H1 (cell line): ENCODE data around the gene ATP5F1C. TPM values are rescaled to one million over a fixed set of nuclear protein-coding genes. Genes with fewer than 3 reads are reported as not detected.

Source experiments
- CTCF ChIA-PET: fragments of 300-600 bp; sonication (Branson Sonifier 250); formaldehyde crosslinking; loops from one replicate; lab custom pipeline; 2021; ENCODE audit not compliant: partially characterized antibody; lab: Charles Lee
- POLR2A ChIA-PET: fragments of 300-600 bp; sonication (Branson Sonifier 250); formaldehyde crosslinking; loops from one replicate; lab custom pipeline; 2021; ENCODE audit warnings: inconsistent platforms; ENCODE audit not compliant: partially characterized antibody; lab: Charles Lee
- DNase-seq, 2 experiments: peaks; one replicate each; pipeline versions ENCODE4 v3.0.0 to v3.0.0-alpha.2; 2010 to 2022; ENCODE audit warnings: low spot score in 2 of 2, low read depth in 1 of 2, mixed read lengths in 1 of 2
- FAIRE-seq: peaks from 2 replicates; lab custom pipeline; 2011; peaks lifted over from hg19 to GRCh38; lab: Jason Lieb, UNC
- H2AFZ ChIP-seq: 2 replicates; pipeline ENCODE4 v1.8.1; 2012; ENCODE audit warnings: low read length, inconsistent platforms
- H2AK5ac ChIP-seq: 2 replicates; pipeline ENCODE4 v1.6.1; 2013; ENCODE audit warnings: low read depth, low read length
- H2BK120ac ChIP-seq: replicated peaks from 2 replicates; pipeline ENCODE3; 2013; ENCODE audit warnings: low read depth, low read length, inconsistent platforms
- H2BK12ac ChIP-seq: 2 replicates; pipeline ENCODE4 v1.6.1; 2013; ENCODE audit warnings: low read depth, low read length
- H2BK15ac ChIP-seq: 2 replicates; pipeline ENCODE4 v1.6.1; 2013; ENCODE audit warnings: low read length
- H2BK20ac ChIP-seq: 2 replicates; pipeline ENCODE4 v1.6.1; 2013; ENCODE audit warnings: low read length
- H2BK5ac ChIP-seq: 2 replicates; pipeline ENCODE4 v1.6.1; 2013; ENCODE audit warnings: low read depth, low read length
- H3K14ac ChIP-seq: 2 replicates; pipeline ENCODE4 v1.6.1; 2013; ENCODE audit warnings: inconsistent platforms; ENCODE audit not compliant: insufficient read length
- H3K18ac ChIP-seq: 2 replicates; pipeline ENCODE4 v1.6.1; 2013; ENCODE audit warnings: low read length; ENCODE audit errors: extremely low read depth
- H3K23ac ChIP-seq: 2 replicates; pipeline ENCODE4 v1.6.1; 2013; ENCODE audit warnings: inconsistent platforms; ENCODE audit not compliant: insufficient read length
- H3K23me2 ChIP-seq: 2 replicates; pipeline ENCODE4 v1.6.1; 2013; ENCODE audit warnings: low read depth, low read length
- H3K27ac ChIP-seq: 2 replicates; pipeline ENCODE4 v1.6.1; 2011; ENCODE audit warnings: low read depth, low read length, inconsistent platforms
- H3K27me3 ChIP-seq, 4 experiments: replicated peaks in 1 of 4; 1 replicate in 1 of 4; 2 replicates in 3 of 4; pipeline versions ENCODE4 v1.6.1 to v1.8.1; 2011 to 2013; ENCODE audit warnings: low read length in 3 of 4, mild to moderate bottlenecking in 3 of 4, inconsistent platforms in 2 of 4, mixed read lengths in 2 of 4, moderate library complexity in 1 of 4; ENCODE audit not compliant: control insufficient read depth in 3 of 4, insufficient read depth in 3 of 4; ENCODE audit errors: extremely low read depth in 1 of 4
- H3K36me3 ChIP-seq, 4 experiments: 2 replicates each; pipeline versions ENCODE4 v1.6.1 to v1.8.1; 2011 to 2013; ENCODE audit warnings: mild to moderate bottlenecking in 4 of 4, low read length in 3 of 4, moderate library complexity in 2 of 4, control low read depth in 1 of 4, inconsistent platforms in 1 of 4; ENCODE audit not compliant: insufficient read depth in 4 of 4, control insufficient read depth in 2 of 4
- H3K4ac ChIP-seq: replicated peaks from 2 replicates; pipeline ENCODE3; 2013; ENCODE audit warnings: low read length, low read depth, mixed read lengths, inconsistent platforms; ENCODE audit not compliant: insufficient read length
- H3K4me1 ChIP-seq, 4 experiments: replicated peaks in 1 of 4; 1 replicate in 1 of 4; 2 replicates in 3 of 4; pipeline versions ENCODE4 v1.6.1 to v1.8.1; 2011 to 2013; ENCODE audit warnings: low read length in 3 of 4, inconsistent platforms in 2 of 4, mixed read lengths in 1 of 4; ENCODE audit not compliant: insufficient read depth in 4 of 4, control insufficient read depth in 3 of 4
- H3K4me2 ChIP-seq, 2 experiments: 2 replicates each; pipeline versions ENCODE4 v1.6.1 to v1.8.1; 2011 to 2013; ENCODE audit warnings: low read depth in 2 of 2, low read length in 2 of 2, control low read depth in 1 of 2, inconsistent platforms in 1 of 2, mild to moderate bottlenecking in 1 of 2; ENCODE audit not compliant: insufficient read depth in 1 of 2
- H3K4me3 ChIP-seq, 4 experiments: fragments of 200-600, 300-600 bp in 1 of 4; sonication (generic), shearing (Covaris generic), sonication (Bioruptor Twin) in 1 of 4; 2 replicates each; pipeline versions ENCODE4 v1.5.1 to v1.8.1; 2011 to 2016; ENCODE audit warnings: low read length in 4 of 4, low read depth in 3 of 4, control low read depth in 2 of 4, inconsistent platforms in 2 of 4, mild to moderate bottlenecking in 2 of 4, mixed read lengths in 1 of 4, moderate library complexity in 1 of 4; ENCODE audit not compliant: insufficient read depth in 2 of 4; ENCODE audit errors: extremely low read depth in 1 of 4
- H3K56ac ChIP-seq: replicated peaks from 2 replicates; pipeline ENCODE3; 2013; ENCODE audit warnings: low read depth, mild to moderate bottlenecking, mixed read lengths, low read length, inconsistent platforms; ENCODE audit not compliant: insufficient read length
- H3K79me1 ChIP-seq: 2 replicates; pipeline ENCODE4 v1.6.1; 2013; ENCODE audit warnings: low read depth, low read length, control low read depth
- H3K79me2 ChIP-seq, 2 experiments: 2 replicates each; pipeline versions ENCODE4 v1.6.1 to v1.8.1; 2012 to 2013; ENCODE audit warnings: low read length in 2 of 2, mild to moderate bottlenecking in 2 of 2, inconsistent platforms in 1 of 2; ENCODE audit not compliant: insufficient read depth in 2 of 2, control insufficient read depth in 1 of 2
- H3K9ac ChIP-seq, 4 experiments: replicated peaks in 1 of 4; 1 replicate in 1 of 4; 2 replicates in 3 of 4; pipeline versions ENCODE4 v1.6.1 to v1.8.1; 2011 to 2013; ENCODE audit warnings: low read depth in 3 of 4, low read length in 3 of 4, control low read depth in 2 of 4, mild to moderate bottlenecking in 2 of 4, moderate library complexity in 2 of 4, inconsistent platforms in 1 of 4; ENCODE audit errors: extremely low read depth in 1 of 4
- H3K9me3 ChIP-seq, 2 experiments: 2 replicates each; pipeline versions ENCODE4 v1.6.1 to v1.8.1; 2012 to 2013; ENCODE audit warnings: mild to moderate bottlenecking in 2 of 2, moderate library complexity in 2 of 2, control low read depth in 1 of 2, inconsistent platforms in 1 of 2, low read depth in 1 of 2, low read length in 1 of 2, mixed read lengths in 1 of 2; ENCODE audit not compliant: insufficient read depth in 2 of 2
- H4K20me1 ChIP-seq, 2 experiments: replicated peaks in 1 of 2; 2 replicates each; pipeline versions ENCODE3 to v1.8.1; 2011 to 2013; ENCODE audit warnings: inconsistent platforms in 2 of 2, low read length in 2 of 2, mild to moderate bottlenecking in 1 of 2; ENCODE audit not compliant: insufficient read depth in 2 of 2, control insufficient read depth in 1 of 2
- H4K5ac ChIP-seq: 2 replicates; pipeline ENCODE4 v1.6.1; 2013; ENCODE audit warnings: low read length, low read depth, mixed read lengths, inconsistent platforms; ENCODE audit not compliant: insufficient read length
- H4K8ac ChIP-seq: 2 replicates; pipeline ENCODE4 v1.8.0; 2013; ENCODE audit warnings: mild to moderate bottlenecking, moderate library complexity, low read length, inconsistent platforms; ENCODE audit not compliant: insufficient read depth; ENCODE audit errors: extremely low read depth
- H4K91ac ChIP-seq: replicated peaks from 2 replicates; pipeline ENCODE3; 2013; ENCODE audit warnings: low read length, mixed read lengths, inconsistent platforms; ENCODE audit not compliant: insufficient read length
- ASH2L ChIP-seq: fragments of 200-600, 300-600 bp; sonication (generic); IDR thresholded peaks from one replicate; pipeline ENCODE4 v1.7.1; 2017; ENCODE audit warnings: low read length
- BRCA1 ChIP-seq: IDR thresholded peaks from 2 replicates; pipeline ENCODE4 v1.6.1; 2012; ENCODE audit warnings: low read depth, low read length, improper control_type of control experiment
- CREB1 ChIP-seq: IDR thresholded peaks from 2 replicates; pipeline ENCODE4 v1.6.1; 2012; ENCODE audit warnings: inconsistent platforms
- E2F6 ChIP-seq: IDR thresholded peaks from 2 replicates; pipeline ENCODE4 v1.6.1; 2012; ENCODE audit warnings: inconsistent platforms
- JUND ChIP-seq: IDR thresholded peaks from 2 replicates; pipeline ENCODE4 v1.6.1; 2011; ENCODE audit warnings: mild to moderate bottlenecking, improper control_type of control experiment, low read length
- KDM5A ChIP-seq: fragments of 200-600 bp; IDR thresholded peaks from 2 replicates; pipeline ENCODE4 v1.7.1; 2012; ENCODE audit warnings: mild to moderate bottlenecking, low read length, inconsistent platforms, mixed read lengths
- NANOG ChIP-seq: IDR thresholded peaks from 2 replicates; pipeline ENCODE4 v1.6.1; 2011; ENCODE audit warnings: low read length, low read depth, mild to moderate bottlenecking, inconsistent platforms; ENCODE audit not compliant: insufficient read depth, poor library complexity, severe bottlenecking
- POU5F1 ChIP-seq: IDR thresholded peaks from 2 replicates; pipeline ENCODE4 v1.6.1; 2011; ENCODE audit warnings: low read depth, mild to moderate bottlenecking, low read length, moderate library complexity
- SIN3A ChIP-seq, 2 experiments: IDR thresholded peaks in 1 of 2; conservative IDR thresholded peaks in 1 of 2; 2 replicates each; pipeline ENCODE4 v1.6.1; 2011 to 2012; ENCODE audit warnings: low read length in 2 of 2, improper control_type of control experiment in 1 of 2, low read depth in 1 of 2, mild to moderate bottlenecking in 1 of 2
- TAF7 ChIP-seq: optimal IDR thresholded peaks from 2 replicates; pipeline ENCODE3; 2011; ENCODE audit warnings: low read depth, mild to moderate bottlenecking, inconsistent platforms, low read length, moderate library complexity, borderline replicate concordance
- TBP ChIP-seq: IDR thresholded peaks from 2 replicates; pipeline ENCODE4 v1.6.1; 2011; ENCODE audit warnings: low read depth, low read length, improper control_type of control experiment
- WGBS, 2 experiments: shearing (Covaris generic) in 1 of 2; methylation state at CpG; one replicate each; pipeline versions ENCODE4 v1.1.6 to v1.1.7; 2013 to 2015; ENCODE audit warnings: low lambda C conversion rate in 2 of 2, mixed read lengths in 2 of 2, inconsistent platforms in 1 of 2, low coverage in 1 of 2, missing lambda C conversion rate in 1 of 2; ENCODE audit not compliant: insufficient replicate concordance in 2 of 2, insufficient coverage in 1 of 2, insufficient read length in 1 of 2; ENCODE audit errors: extremely low coverage in 1 of 2, missing lambda C conversion rate in 1 of 2; 5-methylcytosine and 5-hydroxymethylcytosine counted together
- polyA plus RNA-seq, 7 experiments: library from polyadenylated mRNA; depleted of rRNA in 3 of 7; stranded (reverse) in 5 of 7; unstranded in 2 of 7; fragments of >200 nt in 5 of 7; fragments of 200-250 nt in 2 of 7; gene quantifications; 1 replicate in 5 of 7; 2 replicates in 1 of 7; 4 replicates in 1 of 7; pipeline versions ENCODE4 v1.2.1 to v1.2.3, GENCODE V29; 2011 to 2013; ENCODE audit warnings: missing spikeins in 2 of 7, mixed read lengths in 2 of 7
- total RNA-seq: library from RNA; stranded (reverse); fragmentation: NEBNext Ultra II Directional; extraction: Animal tissue kit (Norgen Biotek cat#: 25700); gene quantifications from 2 replicates; pipeline ENCODE4 v1.2.1, GENCODE V29; 2021

The ATP5F1C gene
- total and polyA plus RNA-seq, 2 of the 8 experiments (the other 6 are each of a cell fraction or from before 2014, with no cell fraction given) = 221 to 265 TPM

GRCh38 chr10:7832060-7832459 is 44.1 kb downstream of the ATP5F1C start:
- Histone ChIP-seq H3K18ac (no peak overlapping the region), H3K4me3 (no peak overlapping the region), H4K20me1 (peaks cover 0 to 5% of the 10 kb centered on the region in 2 experiments), H2BK12ac (no peak overlapping the region), H3K56ac (no peak overlapping the region), H2BK5ac (no peak overlapping the region), H3K23me2 (no peaks in the 10 kb centered on the region), H3K23ac (no peak overlapping the region), H3K27ac (no peak overlapping the region), H4K91ac (no peak overlapping the region), H3K14ac (no peak overlapping the region), H3K4ac (no peak overlapping the region), H3K4me1 (0 out of 7 replicates have a peak, but pooled peaks cover 0 to 3% (median 0%) of the 10 kb centered on the region in 4 experiments), H3K79me2 (peaks cover 0 to 15% of the 10 kb centered on the region in 2 experiments; a peak in 2 of 4 replicates), H3K9ac (no peak overlapping the region), H2BK120ac (no peak overlapping the region), H4K8ac (no peak overlapping the region), H2AK5ac (no peak overlapping the region), H3K79me1 (peaks cover 7% of the 10 kb centered on the region; the same call in 1 of the 2 replicates), H3K9me3 (no peaks in the 10 kb centered on the region), H3K4me2 (no peak overlapping the region), H3K27me3 (no peaks in the 10 kb centered on the region), H4K5ac (no peak overlapping the region), H2BK20ac (no peak overlapping the region), H3K36me3 (no peaks in the 10 kb centered on the region), H2BK15ac (no peak overlapping the region), H2AFZ (no peak overlapping the region)
- TF ChIP-seq TBP (no peak), ASH2L (no peak), NANOG (no peak), KDM5A (no peak), CREB1 (no peak), TAF7 (no peak), JUND (no peak), POU5F1 (no peak), SIN3A (conservative IDR thresholded peaks at IDR 0.05 in 1 of 2, IDR thresholded peaks at IDR 0.05 in 1 of 2; ENCODE audit: low read depth in 1 of 2, low read length in 2 of 2) (no peak), E2F6 (no peak), BRCA1 (no peak)
- ChIA-PET POLR2A (no interaction called here), CTCF (no interaction called here)
- DNase-seq = no peak
- WGBS, 2 experiments = 81% methylated on average over 1 of the region's 1 CpG; no CpG with 5 or more reads in 1 of the 2 experiments
- FAIRE-seq = no peak
